PC-9 (cell line): ENCODE measurements around the gene CNBP. TPM values are rescaled to one million over a fixed set of nuclear protein-coding genes. Genes with fewer than 3 reads are reported as not detected.

Experiments
- Bru-seq: library from RNA; stranded (reverse); fragments of 400-500 nt; gene quantifications from one replicate; lab custom pipeline; 2021; lab: Mats Ljungman, UMichigan
- BruChase-seq, 2 experiments: library from RNA; stranded (reverse); fragments of 400-500 nt; gene quantifications; one replicate each; lab custom pipeline; 2021; lab: Mats Ljungman, UMichigan
- BruUV-seq: library from RNA; stranded (reverse); fragments of 400-500 nt; replicated peaks from 2 replicates; lab custom pipeline; 2021; lab: Mats Ljungman, UMichigan
- CTCF ChIA-PET: fragments of 300-600 bp; sonication (Branson Sonifier 250); formaldehyde crosslinking; loops from one replicate; lab custom pipeline; 2022; ENCODE audit warnings: antibody characterized with exemption; lab: Charles Lee
- POLR2A ChIA-PET: fragments of 300-600 bp; sonication (Branson Sonifier 250); formaldehyde crosslinking; loops from one replicate; lab custom pipeline; 2022; ENCODE audit warnings: antibody characterized with exemption; ENCODE audit not compliant: unreplicated experiment; lab: Charles Lee
- DNase-seq, 2 experiments: peaks; one replicate each; pipeline versions ENCODE4 v3.0.0 to v3.0.0-alpha.2; 2015 to 2022; ENCODE audit warnings: mixed read lengths in 1 of 2
- H2AFZ ChIP-seq: fragments of 200-600 bp; sonication (generic); 2 replicates; pipeline ENCODE4 v1.8.1; 2017; ENCODE audit warnings: antibody characterized with exemption
- H3F3A ChIP-seq: fragments of 200-600 bp; sonication (generic); 2 replicates; pipeline ENCODE4 v1.8.1; 2017; ENCODE audit warnings: antibody characterized with exemption, mild to moderate bottlenecking, low read depth; ENCODE audit not compliant: insufficient read depth
- H3K27ac ChIP-seq: fragments of 200-600 bp; sonication (generic); 2 replicates; pipeline ENCODE4 v1.6.1; 2016; ENCODE audit warnings: mixed run types
- H3K27me3 ChIP-seq: fragments of 200-600 bp; sonication (generic); 2 replicates; pipeline ENCODE4 v1.6.1; 2016; ENCODE audit warnings: low read depth, mixed run types; ENCODE audit not compliant: insufficient read depth
- H3K36me3 ChIP-seq: fragments of 200-600 bp; sonication (generic); 2 replicates; pipeline ENCODE4 v1.6.1; 2016; ENCODE audit warnings: low read depth, mixed run types
- H3K4me1 ChIP-seq: fragments of 200-600 bp; sonication (generic); replicated peaks from 2 replicates; pipeline ENCODE4 v1.6.1; 2016; ENCODE audit warnings: mixed run types; ENCODE audit not compliant: insufficient read depth
- H3K4me2 ChIP-seq: fragments of 200-600 bp; sonication (generic); 2 replicates; pipeline ENCODE4 v1.6.1; 2017; ENCODE audit warnings: mixed run types
- H3K4me3 ChIP-seq: fragments of 200-600 bp; sonication (generic); 2 replicates; pipeline ENCODE4 v1.6.1; 2016; ENCODE audit warnings: mixed run types
- H3K79me2 ChIP-seq: fragments of 200-600 bp; sonication (generic); 2 replicates; pipeline ENCODE4 v1.6.1; 2017; ENCODE audit warnings: low read depth, mixed run types
- H3K9me2 ChIP-seq: fragments of 200-600 bp; sonication (generic); 2 replicates; pipeline ENCODE4 v1.8.1; 2017; ENCODE audit warnings: mild to moderate bottlenecking; ENCODE audit not compliant: insufficient read depth
- H3K9me3 ChIP-seq: fragments of 200-600 bp; sonication (generic); 2 replicates; pipeline ENCODE4 v1.8.1; 2016; ENCODE audit warnings: low read depth; ENCODE audit not compliant: insufficient read depth
- H4K20me1 ChIP-seq: fragments of 200-600 bp; sonication (generic); 2 replicates; pipeline ENCODE4 v1.8.1; 2017; ENCODE audit not compliant: insufficient read depth
- EZH2 ChIP-seq: fragments of 200-600 bp; sonication (generic); IDR thresholded peaks from 2 replicates; pipeline ENCODE4 v1.8.0; 2017; ENCODE audit warnings: antibody characterized with exemption, low read depth
- intact Hi-C: fragments of 100-400 bp; cut with micrococcal nuclease; formaldehyde crosslinking; loops from one replicate; pipeline ENCODE4 v1.10.0; 2022; ENCODE audit not compliant: unreplicated experiment
- long read RNA-seq: library from polyadenylated mRNA; stranded (forward); transcript quantifications from one replicate; pipeline ENCODE4 v2.0.0, GENCODE V29; 2022
- total RNA-seq: library from RNA; stranded (reverse); gene quantifications from 2 replicates; pipeline ENCODE4 v1.2.3, GENCODE V29; 2021
- TF ChIP-seq, protein P1 (sequence below): fragments of 200-600 bp; sonication (generic); conservative IDR thresholded peaks from 2 replicates; pipeline ENCODE4 v1.6.1; 2017; ENCODE audit warnings: mixed run types, antibody characterized with exemption, mild to moderate bottlenecking, moderate library complexity

Gene CNBP
- 261 and 265 TPM in 2 replicates for total RNA-seq
- percentile 99 among the genes with signal in this experiment for Bru-seq, nascent RNA
- BruChase-seq, experiment 1, labeled RNA remaining after a 2-hour chase = percentile 98 among the genes with signal in this experiment
- BruChase-seq, experiment 2, labeled RNA remaining after a 6-hour chase = percentile 99 among the genes with signal in this experiment
- long read RNA-seq, transcript CNBP-207 (5 exons, 1,626 nt) = major isoform, 356 of 1,069 reads
- long read RNA-seq, transcript CNBP-208 (5 exons, 1,549 nt) = minor isoform, 30 of 1,069 reads
- long read RNA-seq, transcript CNBP-204 (5 exons, 1,641 nt) = minor isoform, 114 of 1,069 reads
- long read RNA-seq, transcript CNBP-201 (5 exons, 1,664 nt) = major isoform, 356 of 1,069 reads
- long read RNA-seq, partial matches to known transcripts = 3 of 1,069 reads
- long read RNA-seq, other reads (novel, unspliced or antisense) = 199 of 1,069 reads

DNA sequence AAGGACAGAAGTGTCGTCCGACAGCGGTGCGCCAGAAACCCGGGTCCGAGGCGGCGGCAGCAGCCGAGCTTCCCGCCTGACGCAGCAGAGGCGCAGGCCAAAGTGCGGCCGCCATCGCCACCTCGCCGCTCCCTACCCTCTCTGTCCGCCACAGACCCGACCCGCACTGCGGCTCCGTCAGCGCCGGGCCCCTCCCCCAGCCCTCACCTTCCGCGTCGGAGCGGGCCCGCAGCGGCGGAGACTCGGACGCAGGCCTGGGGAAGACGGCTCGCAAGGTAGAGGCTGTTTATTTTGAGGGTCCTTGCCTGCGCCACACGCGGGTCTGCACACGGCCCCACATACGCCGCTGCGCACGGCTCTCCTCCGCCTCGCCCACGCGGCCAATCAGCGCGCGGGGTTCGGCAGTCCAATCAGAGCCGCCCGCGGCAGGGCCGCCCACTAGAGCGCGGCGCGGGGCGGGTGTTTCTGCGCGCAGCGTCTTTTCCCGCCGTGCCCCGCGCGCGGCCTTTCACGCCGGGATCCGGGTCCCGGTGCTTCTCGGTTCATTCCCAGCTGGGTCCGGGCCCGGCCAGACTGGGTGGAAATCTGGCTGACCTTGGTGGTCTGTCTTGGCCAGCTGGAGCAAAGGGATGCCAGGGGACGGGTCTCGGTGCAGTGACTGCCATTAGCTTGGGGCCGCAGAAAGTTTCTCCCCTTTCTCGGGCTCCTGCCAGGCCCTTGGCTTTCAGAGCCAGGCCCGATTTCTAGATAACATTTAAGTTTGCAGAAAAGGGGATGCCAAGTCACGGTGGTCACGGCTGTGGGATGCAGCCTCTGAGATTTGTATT, at the start of gene CNBP:
Gene CNBP, minus strand, starts transcription at position 328 of the 827 bp plus-strand sequence. CDS start 12,139 bp downstream, outside the sequence.
- Histone ChIP-seq H3K4me1 (peaks cover 45% of the 10 kb centered on the region), H4K20me1 (peaks cover 36% of the 10 kb centered on the region), H2AFZ (peak within 1 kb of the TSS; percentile 86), H3K36me3 (peaks cover 23% of the 10 kb centered on the region; the same call in 1 of the 2 replicates), H3K27ac (peak within 1 kb of the TSS; percentile 79), H3K9me3 (no peaks in the 10 kb centered on the region), H3K79me2 (peaks cover 75% of the 10 kb centered on the region), H3K9me2 (no peaks in the 10 kb centered on the region), H3K4me3 (peak within 1 kb of the TSS; percentile 73), H3K4me2 (peak within 1 kb of the TSS; percentile 94), H3K27me3 (no peaks in the 10 kb centered on the region), H3F3A (peaks cover 48% of the 10 kb centered on the region)
- POLR2A ChIA-PET = interaction anchor here (0.6 to 0.7 kb wide), 4 partner anchors 12 to 62 kb away, joined by 3 to 4 read pairs (median 3); no protein-coding TSS in a partner anchor
- no TSS peak for BruUV-seq
- intact Hi-C loops = loop anchor here (1.0 to 5.0 kb wide), 3 partner anchors 28 to 62 kb away; no protein-coding TSS in a partner anchor
- DNase-seq = peak; percentile 84 to 94
- CTCF ChIA-PET = interaction anchor here (0.5 to 0.6 kb wide), 2 partner anchors 34 to 63 kb away, joined by 3 to 4 read pairs; no protein-coding TSS in a partner anchor
- TF ChIP-seq, protein P1, sequence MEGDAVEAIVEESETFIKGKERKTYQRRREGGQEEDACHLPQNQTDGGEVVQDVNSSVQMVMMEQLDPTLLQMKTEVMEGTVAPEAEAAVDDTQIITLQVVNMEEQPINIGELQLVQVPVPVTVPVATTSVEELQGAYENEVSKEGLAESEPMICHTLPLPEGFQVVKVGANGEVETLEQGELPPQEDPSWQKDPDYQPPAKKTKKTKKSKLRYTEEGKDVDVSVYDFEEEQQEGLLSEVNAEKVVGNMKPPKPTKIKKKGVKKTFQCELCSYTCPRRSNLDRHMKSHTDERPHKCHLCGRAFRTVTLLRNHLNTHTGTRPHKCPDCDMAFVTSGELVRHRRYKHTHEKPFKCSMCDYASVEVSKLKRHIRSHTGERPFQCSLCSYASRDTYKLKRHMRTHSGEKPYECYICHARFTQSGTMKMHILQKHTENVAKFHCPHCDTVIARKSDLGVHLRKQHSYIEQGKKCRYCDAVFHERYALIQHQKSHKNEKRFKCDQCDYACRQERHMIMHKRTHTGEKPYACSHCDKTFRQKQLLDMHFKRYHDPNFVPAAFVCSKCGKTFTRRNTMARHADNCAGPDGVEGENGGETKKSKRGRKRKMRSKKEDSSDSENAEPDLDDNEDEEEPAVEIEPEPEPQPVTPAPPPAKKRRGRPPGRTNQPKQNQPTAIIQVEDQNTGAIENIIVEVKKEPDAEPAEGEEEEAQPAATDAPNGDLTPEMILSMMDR = no peak
- TF ChIP-seq EZH2 = no peak

DNA sequence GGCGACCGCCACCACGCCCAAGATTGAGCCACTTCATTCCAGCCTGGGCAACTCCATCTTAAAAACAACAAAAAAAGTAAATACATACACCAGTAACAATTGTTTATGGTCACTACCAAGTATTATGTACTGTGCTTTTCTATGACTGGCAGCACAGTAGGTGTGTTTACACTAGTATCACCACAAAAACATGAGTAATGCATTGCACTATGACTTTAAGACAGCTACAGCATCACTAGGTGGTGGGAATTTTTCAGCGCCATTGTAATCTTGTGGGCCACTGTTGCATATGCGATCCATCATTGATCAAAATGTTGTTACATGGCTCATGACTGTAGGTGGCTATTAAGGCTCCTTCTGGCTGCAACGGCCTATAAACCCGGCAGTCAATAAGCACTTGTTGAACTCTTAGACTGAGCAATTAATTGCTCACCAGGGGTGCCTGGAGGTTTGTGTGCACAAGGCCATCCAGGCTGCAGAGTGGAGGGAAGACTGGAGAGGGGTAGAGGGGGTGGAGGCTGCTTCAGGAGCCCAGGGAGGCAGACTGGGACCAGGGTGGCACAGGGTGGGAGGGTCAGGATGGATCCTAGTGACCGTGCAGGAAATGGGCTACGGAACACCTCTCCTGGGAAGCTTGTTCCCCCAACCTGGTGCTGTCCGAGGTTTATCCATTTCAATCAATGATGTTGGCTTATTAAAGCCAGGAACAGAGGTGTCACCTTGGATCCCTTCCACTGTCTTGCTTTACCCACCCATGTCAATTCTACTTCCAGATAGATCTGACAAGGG, 47.8 kb upstream of the CNBP start:
- no TSS peak for BruUV-seq

More for the DNA sequence above, 47.8 kb upstream of the CNBP start:
- H3K27ac ChIP-seq = peak overlapping the region; percentile 82
- CTCF ChIA-PET = interaction anchor here (0.8 to 1.2 kb wide), 3 partner anchors 13 to 70 kb away, joined by 4 to 6 read pairs (median 5); no protein-coding TSS in a partner anchor
- peaks cover 47% of the 10 kb centered on the region for H3K4me1 ChIP-seq
- no peaks in the 10 kb centered on the region for H3K9me2 ChIP-seq
- peaks cover 50% of the 10 kb centered on the region for H3F3A ChIP-seq
- TF ChIP-seq, protein P1 = no peak
- TF ChIP-seq EZH2 = no peak
- no peaks in the 10 kb centered on the region for H3K9me3 ChIP-seq
- no peaks in the 10 kb centered on the region for H3K79me2 ChIP-seq
- no peaks in the 10 kb centered on the region for H3K27me3 ChIP-seq
- H3K4me3 ChIP-seq = no peak overlapping the region
- no peaks in the 10 kb centered on the region for H3K36me3 ChIP-seq
- peak overlapping the region; percentile 53 for H3K4me2 ChIP-seq
- H4K20me1 ChIP-seq = no peaks in the 10 kb centered on the region
- intact Hi-C loops = no loop called here
- POLR2A ChIA-PET = interaction anchor here (0.7 kb wide), 2 partner anchors 8 to 227 kb away, joined by 3 to 4 read pairs; no protein-coding TSS in a partner anchor
- DNase-seq = peak in 1 of 2 experiments; percentile 72
- H2AFZ ChIP-seq = no peak overlapping the region
